Measurements from ENCODE around the gene MMP14. TPM values are rescaled to one million over a fixed set of nuclear protein-coding genes. Genes with fewer than 3 reads are reported as not detected.

The MMP14 gene
- total and polyA plus RNA-seq, 12 donors: 13.6 to 43.3 (median 21.8) TPM

GRCh38 chr14:22811722-22812121 lies 24.7 kb upstream of the MMP14 start:
- Histone ChIP-seq H3K36me3 (no peaks in the 10 kb centered on the region), H3K27ac (peak overlapping the region in 1 of 10 donors; percentile 26), H3K4me3 (peak overlapping the region in 1 of 10 donors; percentile 32), H3K4me1 (peaks cover 0 to 34% (median 0%) of the 10 kb centered on the region in 9 donors), H3K9me3 (no peaks in the 10 kb centered on the region), H3K27me3 (no peaks in the 10 kb centered on the region)
- no peak for ATAC-seq
- 59 to 66% methylated on average over 2 of the region's 2 CpGs for WGBS, 2 donors
- TF ChIP-seq CTCF (IDR thresholded peaks at IDR 0.05): no peak
- no peak for DNase-seq
- intact Hi-C loops (cut with DNase I): loop anchor here in 4 of 10 donors (10.0 kb wide), 5 partner anchors 147 to 427 kb away; no protein-coding TSS in a partner anchor

- ATAC-seq (no peak), DNase-seq (no peak)
- intact Hi-C loops (cut with DNase I): loop anchor here in 4 of 10 donors (10.0 kb wide), 5 partner anchors 148 to 428 kb away; no protein-coding TSS in a partner anchor
- Histone ChIP-seq H3K27ac (no peak overlapping the region), H3K36me3 (no peaks in the 10 kb centered on the region), H3K4me1 (peaks cover 0 to 39% (median under 1%) of the 10 kb centered on the region in 9 donors), H3K27me3 (no peaks in the 10 kb centered on the region), H3K4me3 (peak overlapping the region in 1 of 10 donors; percentile 22), H3K9me3 (no peaks in the 10 kb centered on the region)
- no peak for TF ChIP-seq CTCF (IDR thresholded peaks at IDR 0.05)
- 83 to 94% methylated on average over 4 of the region's 4 CpGs for WGBS, 2 donors
These were observed 23.6 kb upstream of the MMP14 start for GRCh38 chr14:22812744-22813143.

- no peak for TF ChIP-seq CTCF (IDR thresholded peaks at IDR 0.05)
- intact Hi-C loops (cut with DNase I): loop anchor here in 4 of 10 donors (10.0 kb wide), 5 partner anchors 148 to 428 kb away; no protein-coding TSS in a partner anchor
- H3K9me3 ChIP-seq: no peaks in the 10 kb centered on the region
- no peaks in the 10 kb centered on the region for H3K27me3 ChIP-seq
- DNase-seq (no peak), ATAC-seq (no peak)
- H3K36me3 ChIP-seq: no peaks in the 10 kb centered on the region
- H3K27ac ChIP-seq: no peak overlapping the region
- 86 to 87% methylated on average over 9 of the region's 9 CpGs for WGBS, 2 donors
- H3K4me1 ChIP-seq: peaks cover 0 to 43% (median 5%) of the 10 kb centered on the region in 9 donors
- peak overlapping the region in 1 of 10 donors; percentile 22 for H3K4me3 ChIP-seq
These were observed 23.2 kb upstream of the MMP14 start for GRCh38 chr14:22813145-22813544.

GRCh38 chr14:22814373-22814772 lies 22.0 kb upstream of the MMP14 start:
- TF ChIP-seq CTCF (IDR thresholded peaks at IDR 0.05): no peak
- DNase-seq (no peak), ATAC-seq (no peak)
- peak overlapping the region in 1 of 10 donors; percentile 81 for H3K27ac ChIP-seq
- intact Hi-C loops (cut with DNase I): loop anchor here in 4 of 10 donors (10.0 kb wide), 5 partner anchors 150 to 430 kb away; no protein-coding TSS in a partner anchor
- peak overlapping the region in 3 of 10 donors; percentile 3 to 51 (median 24) for H3K4me3 ChIP-seq
- no peaks in the 10 kb centered on the region for H3K27me3 ChIP-seq
- 84 to 87% methylated on average over 7 of the region's 7 CpGs for WGBS, 2 donors
- no peaks in the 10 kb centered on the region for H3K9me3 ChIP-seq
- no peaks in the 10 kb centered on the region for H3K36me3 ChIP-seq
- H3K4me1 ChIP-seq: peaks cover 0 to 50% (median 10%) of the 10 kb centered on the region in 9 donors

Measured in heart right ventricle (tissue), 16 donors.